ENCODE results near the gene ACMSD. TPM values are rescaled to one million over a fixed set of nuclear protein-coding genes. Genes with fewer than 3 reads are reported as not detected.

Gene ACMSD
- total RNA-seq: not detected
- long read RNA-seq: 0 reads

GRCh38 chr2:134838143-134838620 is at the start of gene ACMSD:
Gene ACMSD, plus strand, starts transcription at chr2:134838616. Its CDS starts 67 bp downstream, at chr2:134838683.
- DNase-seq: no peak
- no peak for TF ChIP-seq CTCF (IDR thresholded peaks at IDR 0.05; ENCODE audit: borderline replicate concordance)
- Histone ChIP-seq H3K9me3 (replicated peaks) (peaks cover 20% of the 10 kb centered on the region), H3K4me3 (no peak within 1 kb of the TSS), H3K27me3 (ENCODE audit: low read depth) (peaks cover 11% of the 10 kb centered on the region), H3K4me1 (no peaks in the 10 kb centered on the region), H3K27ac (replicated peaks) (no peak within 1 kb of the TSS), H3K36me3 (no peaks in the 10 kb centered on the region)
- intact Hi-C loops (cut with micrococcal nuclease): no loop called here

GRCh38 chr2:134790487-134790886 is 47.9 kb upstream of the ACMSD start:
- intact Hi-C loops (cut with micrococcal nuclease): no loop called here
- no peak overlapping the region for H3K4me3 ChIP-seq
- no peak for DNase-seq

GRCh38 chr2:134791616-134792015 is 46.8 kb upstream of the ACMSD start:
- Histone ChIP-seq H3K9me3 (replicated peaks) (no peaks in the 10 kb centered on the region), H3K27ac (replicated peaks) (no peak overlapping the region), H3K36me3 (no peaks in the 10 kb centered on the region), H3K4me3 (no peak overlapping the region), H3K4me1 (no peaks in the 10 kb centered on the region), H3K27me3 (ENCODE audit: low read depth) (peaks cover 22% of the 10 kb centered on the region)
- no peak for DNase-seq
- TF ChIP-seq CTCF (IDR thresholded peaks at IDR 0.05; ENCODE audit: borderline replicate concordance): no peak
- intact Hi-C loops (cut with micrococcal nuclease): no loop called here

More at GRCh38 chr2:134790487-134790886, 47.9 kb upstream of the ACMSD start:
- H3K36me3 ChIP-seq: no peaks in the 10 kb centered on the region
- H3K27me3 ChIP-seq (ENCODE audit: low read depth): peaks cover 22% of the 10 kb centered on the region
- H3K27ac ChIP-seq (replicated peaks): no peak overlapping the region
- no peaks in the 10 kb centered on the region for H3K9me3 ChIP-seq (replicated peaks)
- no peaks in the 10 kb centered on the region for H3K4me1 ChIP-seq
- no peak for TF ChIP-seq CTCF (IDR thresholded peaks at IDR 0.05; ENCODE audit: borderline replicate concordance)

- no peak for DNase-seq
- no peaks in the 10 kb centered on the region for H3K36me3 ChIP-seq
- H3K27me3 ChIP-seq (ENCODE audit: low read depth): peaks cover 22% of the 10 kb centered on the region
- H3K4me3 ChIP-seq: no peak overlapping the region
- no peaks in the 10 kb centered on the region for H3K9me3 ChIP-seq (replicated peaks)
- no peak for TF ChIP-seq CTCF (IDR thresholded peaks at IDR 0.05; ENCODE audit: borderline replicate concordance)
- intact Hi-C loops (cut with micrococcal nuclease): no loop called here
- H3K27ac ChIP-seq (replicated peaks): no peak overlapping the region
- H3K4me1 ChIP-seq: no peaks in the 10 kb centered on the region
Observed at GRCh38 chr2:134792186-134792585, 46.2 kb upstream of the ACMSD start.

GRCh38 chr2:134795765-134796164 is 42.7 kb upstream of the ACMSD start:
- Histone ChIP-seq H3K27me3 (ENCODE audit: low read depth) (peaks cover 14% of the 10 kb centered on the region), H3K9me3 (replicated peaks) (no peaks in the 10 kb centered on the region), H3K27ac (replicated peaks) (no peak overlapping the region), H3K4me1 (no peaks in the 10 kb centered on the region), H3K4me3 (no peak overlapping the region), H3K36me3 (no peaks in the 10 kb centered on the region)
- TF ChIP-seq CTCF (IDR thresholded peaks at IDR 0.05; ENCODE audit: borderline replicate concordance): no peak
- intact Hi-C loops (cut with micrococcal nuclease): no loop called here
- no peak for DNase-seq
